Measurements from ENCODE around the gene FLNB. TPM values are rescaled to one million over a fixed set of nuclear protein-coding genes. Genes with fewer than 3 reads are reported as not detected.
A peak's percentile ranks its signal among the peaks of the same experiment; 100 is the strongest.

FLNB gene
- total and polyA plus RNA-seq, 9 of the 15 experiments (the other 6 are each of a cell fraction or from before 2014, with no cell fraction given): 9.4 to 48.1 (median 25.6) TPM

- TF ChIP-seq ATF7 (IDR thresholded peaks at IDR 0.05): peak; percentile 74
- TF ChIP-seq MCM3 (IDR thresholded peaks at IDR 0.05): no peak
- TF ChIP-seq L3MBTL2 (IDR thresholded peaks at IDR 0.05): peak; percentile 96
- peak; percentile 48; the same call in 1 of the 2 replicates for TF ChIP-seq ESRRA (IDR thresholded peaks at IDR 0.05; ENCODE audit: borderline replicate concordance, low read depth)
- TF ChIP-seq KDM1A (IDR thresholded peaks at IDR 0.05): peak; percentile 51 to 79
- TF ChIP-seq GABPA (tag; conservative IDR thresholded peaks at IDR 0.05; ENCODE audit: low read depth): peak; percentile 66
- 0 out of 2 replicates have a peak, but pooled peaks have one; percentile 34 for TF ChIP-seq ZBTB2 (IDR thresholded peaks at IDR 0.05)
- TF ChIP-seq SLC30A9 (CRISPR knock-in tag; IDR thresholded peaks at IDR 0.05): no peak
- TF ChIP-seq HDAC6 (IDR thresholded peaks at IDR 0.05; ENCODE audit: low read depth, low read length): no peak
- TF ChIP-seq ZFP91 (CRISPR knock-in tag; IDR thresholded peaks at IDR 0.05): no peak
- no peak for TF ChIP-seq PREB (CRISPR knock-in tag; IDR thresholded peaks at IDR 0.05)
- peak; percentile 92 for TF ChIP-seq SMARCA5 (IDR thresholded peaks at IDR 0.05)
- TF ChIP-seq MAFK (IDR thresholded peaks at IDR 0.05; ENCODE audit: low read length): peak; percentile 77
- no peak for TF ChIP-seq ZNF511 (CRISPR knock-in tag; IDR thresholded peaks at IDR 0.05)
- TF ChIP-seq TGIF2 (CRISPR knock-in tag; IDR thresholded peaks at IDR 0.05): no peak
- TF ChIP-seq POLR2A (conservative IDR thresholded peaks at IDR 0.05): peak; percentile 57
- TF ChIP-seq C11orf30 (IDR thresholded peaks at IDR 0.05; ENCODE audit: low read depth): peak; percentile 81
- no peak for TF ChIP-seq MLLT1 (IDR thresholded peaks at IDR 0.05)
- TF ChIP-seq CC2D1A (IDR thresholded peaks at IDR 0.05): peak; percentile 66; the same call in 1 of the 2 replicates
- TF ChIP-seq ZNF133 (CRISPR knock-in tag; IDR thresholded peaks at IDR 0.05): no peak
- no peak for TF ChIP-seq SRSF7 (optimal IDR thresholded peaks at IDR 0.05; ENCODE audit: low read depth, low read length)
- peak; percentile 53 for TF ChIP-seq LEF1 (IDR thresholded peaks at IDR 0.05)
- no peak for TF ChIP-seq NR2C2 (CRISPR knock-in tag; IDR thresholded peaks at IDR 0.05)
- TF ChIP-seq NR2C2 (tag; IDR thresholded peaks at IDR 0.05): peak; percentile 54
- TF ChIP-seq ATF1 (CRISPR knock-in tag; IDR thresholded peaks at IDR 0.05): no peak
- TF ChIP-seq ATF1 (tag; IDR thresholded peaks at IDR 0.05): peak; percentile 41
These were observed 153.5 kb downstream of the FLNB start (continued) for GRCh38 chr3:58161435-58162398.

Measured in K562 (cell line).